DOHH2 (cell line): ENCODE results near the gene JMJD6.
A peak's percentile ranks its signal among the peaks of the same experiment; 100 is the strongest.
"Not testable (repeated sequence)": the region's sequence is repeated elsewhere in the genome, so short reads cannot be mapped to it uniquely, and the experiment has no call there.

Experiments
- H3F3A ChIP-seq: fragments of 200-600 bp; sonication (generic), shearing (Covaris generic); 2 replicates; pipeline ENCODE4 v1.6.0; 2016; ENCODE audit warnings: antibody characterized with exemption, mild to moderate bottlenecking; ENCODE audit not compliant: control insufficient read depth, insufficient read depth
- H3K27ac ChIP-seq: fragments of 200-600 bp; sonication (generic); 2 replicates; pipeline ENCODE4 v1.5.1; 2014; ENCODE audit warnings: low read depth, mild to moderate bottlenecking, low read length, moderate library complexity
- H3K27me3 ChIP-seq: fragments of 200-600 bp; sonication (generic); 2 replicates; pipeline ENCODE4 v1.6.1; 2014; ENCODE audit warnings: mild to moderate bottlenecking, low read length, mixed read lengths; ENCODE audit not compliant: control insufficient read depth
- H3K36me3 ChIP-seq: fragments of 200-600 bp; sonication (generic); 2 replicates; pipeline ENCODE4 v1.6.1; 2014; ENCODE audit warnings: mild to moderate bottlenecking, low read length, moderate library complexity, mixed read lengths; ENCODE audit not compliant: control insufficient read depth
- H3K4me1 ChIP-seq: fragments of 200-600 bp; sonication (generic); 2 replicates; pipeline ENCODE4 v1.6.1; 2014; ENCODE audit warnings: mild to moderate bottlenecking, low read length, mixed read lengths; ENCODE audit not compliant: control insufficient read depth
- H3K4me2 ChIP-seq: fragments of 200-600 bp; sonication (generic); 2 replicates; pipeline ENCODE4 v1.6.0; 2014; ENCODE audit warnings: mild to moderate bottlenecking, low read length, moderate library complexity
- H3K4me3 ChIP-seq: fragments of 200-600 bp; sonication (generic); 2 replicates; pipeline ENCODE4 v1.5.1; 2014; ENCODE audit warnings: mild to moderate bottlenecking, low read length, mixed read lengths
- H3K79me2 ChIP-seq: fragments of 200-600 bp; sonication (generic); 2 replicates; pipeline ENCODE4 v1.6.1; 2014; ENCODE audit warnings: mild to moderate bottlenecking, low read length, mixed read lengths; ENCODE audit not compliant: control insufficient read depth
- H3K9me2 ChIP-seq: fragments of 200-600 bp; sonication (generic); replicated peaks from 2 replicates; pipeline ENCODE4 v1.6.1; 2014; ENCODE audit warnings: mild to moderate bottlenecking, low read length, mixed read lengths; ENCODE audit not compliant: control insufficient read depth
- H3K9me3 ChIP-seq: fragments of 200-600 bp; sonication (generic); 2 replicates; pipeline ENCODE4 v1.6.1; 2014; ENCODE audit warnings: antibody characterized with exemption, low read length, mixed read lengths; ENCODE audit not compliant: control insufficient read depth, insufficient read depth
- H4K20me1 ChIP-seq: fragments of 200-600 bp; sonication (generic); 2 replicates; pipeline ENCODE4 v1.6.0; 2014; ENCODE audit warnings: low read depth, mild to moderate bottlenecking, antibody characterized with exemption, low read length, moderate library complexity; ENCODE audit not compliant: control insufficient read depth, insufficient read depth
- EZH2phosphoT487 ChIP-seq: fragments of 200-600 bp; sonication (generic); IDR thresholded peaks from 2 replicates; pipeline ENCODE4 v1.6.1; 2017; ENCODE audit warnings: borderline replicate concordance, mild to moderate bottlenecking, antibody characterized with exemption, low read length, moderate library complexity, mixed read lengths
- TF ChIP-seq, protein P1 (sequence below): fragments of 200-600 bp; sonication (generic); IDR thresholded peaks from one replicate; pipeline ENCODE4 v1.5.1; 2014; ENCODE audit warnings: antibody characterized with exemption, mild to moderate bottlenecking, low read depth, low read length; ENCODE audit not compliant: poor library complexity, severe bottlenecking

The JMJD6 gene

DNA sequence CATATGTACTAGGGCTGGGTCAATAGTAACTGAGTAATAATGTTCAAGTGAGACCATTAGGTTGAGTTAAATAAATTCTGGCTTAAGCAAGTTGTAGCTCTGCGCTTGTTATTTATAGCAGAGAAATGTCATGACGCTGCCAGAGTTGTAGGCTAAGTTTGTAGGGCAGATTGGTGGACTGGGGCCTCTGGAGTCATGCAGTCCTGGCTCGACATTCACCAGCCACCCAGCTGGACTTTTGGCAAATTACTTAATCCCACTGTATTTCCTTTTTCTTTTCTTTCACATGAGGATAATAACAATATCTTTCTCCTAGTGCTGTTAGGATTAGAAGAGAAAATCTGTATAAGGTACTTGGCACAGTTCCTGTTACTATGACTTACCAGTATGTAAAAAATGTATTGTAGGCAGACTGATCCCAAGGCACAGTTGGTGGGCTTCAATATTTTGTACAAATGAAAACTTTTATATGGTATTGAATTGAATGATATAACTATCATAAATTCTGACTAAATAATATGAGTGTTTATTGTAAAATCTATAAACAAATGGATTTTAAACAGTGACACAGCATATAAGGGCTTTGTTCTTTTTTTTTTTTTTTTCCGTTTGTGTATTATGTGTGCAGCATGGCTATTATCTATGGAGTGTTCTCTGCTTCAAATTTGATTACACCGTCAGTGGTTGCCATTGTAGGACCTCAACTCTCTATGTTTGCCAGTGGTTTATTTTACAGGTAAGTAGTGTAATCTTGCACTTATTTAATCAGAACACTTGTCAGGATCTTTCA is 14.1 kb upstream of the JMJD6 start:
- H3K9me3 ChIP-seq: no peaks in the 10 kb centered on the region
- H3K36me3 ChIP-seq: peaks cover 51% of the 10 kb centered on the region
- H3K27ac ChIP-seq: no peak overlapping the region
- peaks cover 12% of the 10 kb centered on the region for H3K4me1 ChIP-seq
- peaks cover 35% of the 10 kb centered on the region for H3K79me2 ChIP-seq
- H3K4me2 ChIP-seq: no peak overlapping the region
- TF ChIP-seq, protein P1, sequence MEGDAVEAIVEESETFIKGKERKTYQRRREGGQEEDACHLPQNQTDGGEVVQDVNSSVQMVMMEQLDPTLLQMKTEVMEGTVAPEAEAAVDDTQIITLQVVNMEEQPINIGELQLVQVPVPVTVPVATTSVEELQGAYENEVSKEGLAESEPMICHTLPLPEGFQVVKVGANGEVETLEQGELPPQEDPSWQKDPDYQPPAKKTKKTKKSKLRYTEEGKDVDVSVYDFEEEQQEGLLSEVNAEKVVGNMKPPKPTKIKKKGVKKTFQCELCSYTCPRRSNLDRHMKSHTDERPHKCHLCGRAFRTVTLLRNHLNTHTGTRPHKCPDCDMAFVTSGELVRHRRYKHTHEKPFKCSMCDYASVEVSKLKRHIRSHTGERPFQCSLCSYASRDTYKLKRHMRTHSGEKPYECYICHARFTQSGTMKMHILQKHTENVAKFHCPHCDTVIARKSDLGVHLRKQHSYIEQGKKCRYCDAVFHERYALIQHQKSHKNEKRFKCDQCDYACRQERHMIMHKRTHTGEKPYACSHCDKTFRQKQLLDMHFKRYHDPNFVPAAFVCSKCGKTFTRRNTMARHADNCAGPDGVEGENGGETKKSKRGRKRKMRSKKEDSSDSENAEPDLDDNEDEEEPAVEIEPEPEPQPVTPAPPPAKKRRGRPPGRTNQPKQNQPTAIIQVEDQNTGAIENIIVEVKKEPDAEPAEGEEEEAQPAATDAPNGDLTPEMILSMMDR: no peak
- no peak for TF ChIP-seq EZH2phosphoT487
- no peaks in the 10 kb centered on the region for H3K9me2 ChIP-seq
- no peaks in the 10 kb centered on the region for H3K27me3 ChIP-seq
- peaks cover 5% of the 10 kb centered on the region for H4K20me1 ChIP-seq
- peaks cover 11% of the 10 kb centered on the region for H3F3A ChIP-seq
- H3K4me3 ChIP-seq: no peak overlapping the region

DNA sequence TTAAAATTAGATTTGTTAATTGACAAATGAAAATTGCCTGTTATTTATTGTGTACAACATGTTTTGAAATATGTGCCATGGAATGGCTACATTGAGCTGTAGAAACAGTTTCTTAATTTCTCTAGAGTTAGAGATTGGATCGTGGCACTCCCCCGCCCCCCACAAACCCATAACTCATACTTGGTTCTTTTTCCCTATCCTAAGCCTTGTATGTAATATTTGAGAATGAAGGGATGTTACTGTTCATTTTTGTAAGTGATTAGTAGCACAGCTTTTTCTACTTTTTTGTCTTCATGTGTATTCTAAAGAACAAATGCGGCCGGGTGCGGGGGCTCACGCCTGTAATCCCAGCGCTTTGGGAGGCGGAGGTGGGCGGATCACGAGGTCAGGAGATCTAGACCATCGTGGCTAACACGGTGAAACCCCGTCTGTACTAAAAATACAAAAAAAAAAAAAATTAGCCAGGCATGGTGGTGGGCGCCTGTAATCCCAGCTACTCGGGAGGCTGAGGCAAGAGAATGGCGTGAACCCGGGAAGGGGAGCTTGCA is 13.2 kb upstream of the JMJD6 start:
- Histone ChIP-seq H3K79me2 (peaks cover 44% of the 10 kb centered on the region), H3F3A (peaks cover 20% of the 10 kb centered on the region), H4K20me1 (peaks cover 14% of the 10 kb centered on the region), H3K4me2 (peak overlapping the region; percentile 67), H3K4me1 (peaks cover 16% of the 10 kb centered on the region), H3K36me3 (peaks cover 51% of the 10 kb centered on the region), H3K4me3 (peak overlapping the region; percentile 84; the same call in 1 of the 2 replicates)
- H3K27ac ChIP-seq, H3K27me3 ChIP-seq, H3K9me2 ChIP-seq, H3K9me3 ChIP-seq: not testable (repeated sequence)

DNA sequence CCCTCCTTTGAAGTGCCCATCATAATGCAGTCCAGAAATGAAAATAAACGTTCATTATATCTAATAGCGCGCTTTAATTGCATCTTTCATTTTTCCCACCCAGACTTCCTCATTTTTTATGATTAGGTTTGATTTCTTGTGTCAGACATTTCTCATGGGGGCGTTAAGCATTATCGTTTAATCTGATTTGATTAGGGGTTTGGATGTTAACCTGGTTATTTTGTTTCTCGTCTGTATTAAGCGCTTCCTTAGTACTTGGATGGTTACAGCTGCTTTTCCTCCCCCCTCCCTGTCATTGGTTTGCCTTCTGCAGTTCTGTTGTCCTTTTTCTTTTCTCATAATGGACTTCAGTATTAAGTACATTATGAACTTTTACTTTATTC is 12.1 kb upstream of the JMJD6 start:
- Histone ChIP-seq H3K27me3 (no peaks in the 10 kb centered on the region), H3K4me2 (peak overlapping the region; percentile 67), H3K4me3 (peak overlapping the region; percentile 84), H3K27ac (peak overlapping the region; percentile 88; the same call in 1 of the 2 replicates), H3K36me3 (peaks cover 54% of the 10 kb centered on the region), H3F3A (peaks cover 32% of the 10 kb centered on the region), H4K20me1 (peaks cover 26% of the 10 kb centered on the region), H3K79me2 (peaks cover 56% of the 10 kb centered on the region), H3K9me3 (no peaks in the 10 kb centered on the region), H3K9me2 (no peaks in the 10 kb centered on the region), H3K4me1 (peaks cover 28% of the 10 kb centered on the region)
- TF ChIP-seq, protein P1: no peak
- TF ChIP-seq EZH2phosphoT487: no peak
